Measurements from ENCODE around the gene TSPAN5. TPM values are rescaled to one million over a fixed set of nuclear protein-coding genes. Genes with fewer than 3 reads are reported as not detected.

TSPAN5 gene
- total RNA-seq, 1 donor from 2014 or later, result 24.9 TPM

DNA sequence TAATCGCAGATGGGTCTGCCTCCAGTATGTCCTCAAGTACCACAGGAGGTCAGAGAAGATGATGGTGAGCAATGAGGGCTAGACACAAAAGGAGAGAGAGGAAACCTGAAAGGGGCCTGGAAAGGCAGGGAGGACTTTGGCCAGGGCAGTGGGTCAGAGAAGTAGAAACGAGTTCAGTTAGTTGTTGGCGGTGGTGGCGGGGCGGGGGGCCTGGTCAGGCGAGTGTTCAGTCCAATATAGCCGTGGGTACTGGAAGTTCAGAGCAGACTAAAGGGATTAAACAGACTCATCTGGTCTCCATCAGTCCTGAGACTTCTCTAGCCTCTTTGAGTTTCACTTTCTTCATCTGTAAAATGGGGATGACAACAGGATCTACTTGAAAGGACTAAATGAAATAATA, 90.8 kb downstream of the TSPAN5 start:
- no peak overlapping the region for H3K4me3 ChIP-seq (ENCODE audit: low read depth, low read length)
- no peak for TF ChIP-seq CTCF (conservative IDR thresholded peaks at IDR 0.05; ENCODE audit: low read depth, low read length)

DNA sequence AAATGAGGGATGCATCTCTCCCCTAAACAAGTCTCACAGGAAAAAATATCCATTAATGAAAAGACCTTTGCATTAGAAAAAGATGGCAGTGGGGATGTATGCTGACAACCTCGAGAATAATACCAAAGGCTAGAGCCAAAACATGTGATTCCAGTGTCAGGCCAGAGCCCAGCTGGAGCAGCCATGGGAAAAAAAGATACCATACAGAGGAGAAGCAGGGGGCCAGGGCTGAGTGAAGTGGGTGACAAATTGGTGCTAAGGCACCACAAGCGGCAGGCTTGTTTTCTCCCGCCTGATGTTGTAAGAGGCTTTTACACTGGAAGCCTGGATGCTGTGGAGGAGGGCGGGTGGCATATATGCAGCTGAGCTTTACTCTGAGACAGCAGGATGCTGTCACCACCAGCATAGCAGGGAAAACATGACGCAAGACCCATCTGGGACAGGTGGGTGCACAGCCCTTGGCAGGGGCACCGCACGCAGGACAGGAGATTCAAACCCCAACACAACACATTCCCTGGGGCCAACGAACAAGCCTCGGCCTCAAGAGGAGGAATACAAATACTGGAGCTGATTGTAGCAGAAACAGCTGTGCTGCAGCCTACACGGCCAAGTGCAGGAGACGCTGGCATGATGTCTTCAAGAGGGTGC, 91.9 kb downstream of the TSPAN5 start:
- no peak overlapping the region for H3K4me3 ChIP-seq (ENCODE audit: low read depth, low read length)
- DNase-seq (ENCODE audit: low read depth), result no peak
- no peak for TF ChIP-seq CTCF (conservative IDR thresholded peaks at IDR 0.05; ENCODE audit: low read depth, low read length)

More for the DNA sequence above, 90.8 kb downstream of the TSPAN5 start:
- DNase-seq (ENCODE audit: low read depth), result no peak

DNA sequence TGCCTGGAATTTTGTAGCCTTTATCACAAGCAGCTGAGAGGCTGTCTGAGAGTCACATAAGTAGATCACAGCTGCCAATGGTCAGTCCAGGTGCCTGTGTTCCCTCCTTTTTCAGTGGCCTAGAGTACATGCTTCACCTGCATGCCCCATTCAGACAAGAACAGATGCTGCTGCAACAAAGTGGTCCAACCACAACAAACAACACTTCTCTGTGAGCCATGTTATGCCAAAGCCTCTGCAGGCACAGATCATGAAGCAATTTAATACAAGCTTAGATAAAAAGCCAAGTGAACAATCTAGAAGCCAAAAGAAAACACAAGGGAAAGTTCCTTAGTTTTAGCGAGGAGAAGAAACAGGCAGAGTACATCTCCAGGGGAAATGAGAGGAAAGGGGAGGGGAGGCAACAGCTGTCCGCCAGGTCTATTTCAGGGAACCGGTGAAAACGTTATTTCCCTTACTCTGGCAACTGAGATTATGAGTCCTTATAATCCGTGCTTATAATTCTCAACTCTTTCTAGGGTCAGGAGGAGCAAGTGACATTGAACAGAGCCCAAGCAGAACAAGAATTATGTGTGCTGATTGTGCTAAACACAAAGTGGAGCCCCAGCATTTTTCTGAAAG, 92.6 kb downstream of the TSPAN5 start:
- no peak overlapping the region for H3K4me3 ChIP-seq (ENCODE audit: low read depth, low read length)
- TF ChIP-seq CTCF (conservative IDR thresholded peaks at IDR 0.05; ENCODE audit: low read depth, low read length), result no peak
- no peak for DNase-seq (ENCODE audit: low read depth)

DNA sequence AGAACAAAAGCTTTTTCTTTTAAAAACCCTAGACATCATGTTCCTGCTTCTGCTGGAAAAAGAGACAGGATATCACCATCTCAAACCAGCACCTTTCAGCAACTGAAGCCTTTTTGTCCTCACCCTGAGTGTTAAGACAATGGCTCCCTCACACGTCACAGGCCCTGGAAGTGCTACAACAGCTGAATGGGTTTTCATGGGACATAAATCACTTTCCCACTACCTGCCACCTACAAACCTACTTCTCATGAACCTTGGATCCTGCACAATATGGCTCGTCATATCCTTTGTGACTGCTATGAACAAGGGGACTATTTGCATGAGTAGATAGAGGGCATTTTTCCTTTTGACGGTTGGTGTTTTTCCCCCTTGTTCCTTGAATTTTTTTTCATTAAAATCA, 93.6 kb downstream of the TSPAN5 start:
- DNase-seq (ENCODE audit: low read depth), result no peak
- H3K4me3 ChIP-seq (ENCODE audit: low read depth, low read length), result no peak overlapping the region
- no peak for TF ChIP-seq CTCF (conservative IDR thresholded peaks at IDR 0.05; ENCODE audit: low read depth, low read length)

- TF ChIP-seq CTCF (conservative IDR thresholded peaks at IDR 0.05; ENCODE audit: low read depth, low read length), result no peak
- DNase-seq (ENCODE audit: low read depth), result no peak
- H3K4me3 ChIP-seq (ENCODE audit: low read depth, low read length), result no peak overlapping the region
These were observed 98.1 kb downstream of the TSPAN5 start for GRCh38 chr4:98560321-98560720.

DNA sequence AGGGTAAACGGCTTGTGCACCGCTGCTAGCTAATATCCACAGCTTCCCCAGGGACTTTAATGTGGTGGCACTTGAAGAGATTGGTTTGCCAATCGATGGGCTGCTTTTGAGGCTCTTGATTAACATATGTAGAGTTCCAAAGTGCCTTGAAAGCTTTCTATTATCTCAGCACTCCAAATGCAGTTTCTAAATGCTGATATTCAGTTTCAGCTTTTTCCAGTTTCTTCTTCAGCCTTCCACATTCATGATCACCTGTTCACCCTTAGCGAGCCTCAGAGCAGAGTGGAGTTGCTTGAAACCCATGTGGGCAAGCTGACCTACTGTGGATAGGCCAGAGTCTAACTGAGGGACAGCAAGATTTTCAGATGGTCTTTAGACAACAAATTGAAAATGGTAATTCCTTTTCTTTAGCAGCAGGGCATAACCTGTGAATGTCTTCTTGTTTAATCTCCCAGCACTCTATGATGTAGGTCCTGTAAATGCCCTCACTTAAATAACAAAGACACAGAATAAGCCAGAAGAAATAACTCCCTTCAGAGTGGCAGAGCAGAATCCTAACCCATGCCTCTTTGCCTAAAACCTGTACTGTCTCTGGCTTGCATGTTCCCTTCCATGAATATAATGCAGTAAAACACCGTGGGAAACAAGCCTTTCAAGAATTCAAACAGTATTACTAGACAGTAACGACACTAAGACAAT, 99.8 kb downstream of the TSPAN5 start:
- TF ChIP-seq CTCF (conservative IDR thresholded peaks at IDR 0.05; ENCODE audit: low read depth, low read length), result no peak
- H3K4me3 ChIP-seq (ENCODE audit: low read depth, low read length), result no peak overlapping the region
- no peak for DNase-seq (ENCODE audit: low read depth)

Measured in epithelial cell of proximal tubule (primary cell).